GM21825 (cell line): ENCODE measurements around the gene SLC9C1.
"Not testable (repeated sequence)": the region's sequence is repeated elsewhere in the genome, so short reads cannot be mapped to it uniquely, and the experiment has no call there.

Experiments
- ATAC-seq: cut with Tn5 transposase; IDR thresholded peaks from one replicate; pipeline ENCODE4 v1.9.1; 2021; ENCODE audit warnings: mild to moderate bottlenecking, moderate library complexity; ENCODE audit not compliant: unreplicated experiment

Gene SLC9C1

DNA sequence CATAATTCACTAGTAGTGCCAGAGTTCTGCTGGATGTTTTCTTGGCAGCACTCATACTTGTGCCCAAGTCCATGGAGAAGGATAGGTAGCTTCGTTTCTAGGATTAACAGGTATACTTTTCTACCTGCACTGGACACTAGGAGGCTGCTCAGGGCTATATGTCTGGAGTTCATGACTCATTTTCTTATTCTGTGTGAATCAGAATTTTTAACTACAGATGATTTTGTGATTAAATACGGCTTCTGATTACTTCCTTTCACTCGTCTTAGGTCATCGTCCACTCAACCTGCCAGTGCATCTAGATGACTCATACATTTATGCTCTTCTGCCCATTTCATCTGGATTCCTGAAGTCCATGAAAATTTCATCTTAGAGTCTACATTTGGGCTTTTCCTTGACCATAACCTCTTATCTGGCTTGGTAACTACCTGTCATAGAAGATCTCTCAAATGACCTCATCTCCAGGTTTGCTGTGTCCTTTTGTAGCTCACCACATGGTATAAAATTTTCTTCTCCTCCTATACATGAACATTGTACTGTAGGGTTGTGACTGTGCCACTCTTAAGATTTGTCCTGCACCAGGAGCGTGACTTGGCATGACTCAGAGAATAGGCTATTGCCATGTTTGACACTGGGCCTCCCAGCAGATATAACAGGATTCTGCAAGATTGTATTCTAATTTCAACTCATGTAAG lies 94.2 kb downstream of the SLC9C1 start:
- ATAC-seq, result no peak

DNA sequence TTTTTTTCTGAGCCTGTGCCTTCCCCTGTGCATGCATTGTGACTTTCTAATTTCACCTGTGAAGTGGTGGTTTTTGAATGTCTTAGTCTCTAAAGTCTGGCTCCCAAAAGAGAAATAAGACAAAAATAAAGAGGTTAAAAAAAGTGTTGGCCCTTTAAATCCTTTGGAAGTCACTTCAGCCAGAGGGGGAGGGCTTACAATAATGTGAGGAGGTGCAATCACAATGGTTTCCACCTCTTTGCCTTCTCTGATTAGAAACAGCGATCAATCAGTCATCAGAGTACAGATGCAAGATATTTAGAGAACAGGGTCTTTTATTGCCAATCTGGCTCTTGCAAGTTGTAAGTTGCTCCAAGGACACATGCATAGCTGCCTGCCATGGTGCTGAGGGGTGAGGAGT lies 96.9 kb downstream of the SLC9C1 start:
- no peak for ATAC-seq

- ATAC-seq, result no peak
Observed at GRCh38 chr3:112187300-112187699, 106.7 kb downstream of the SLC9C1 start.

GRCh38 chr3:112185423-112186035 lies 108.5 kb downstream of the SLC9C1 start:
- not testable (repeated sequence) for ATAC-seq

GRCh38 chr3:112175646-112176045 lies 118.4 kb downstream of the SLC9C1 start:
- ATAC-seq, result no peak

DNA sequence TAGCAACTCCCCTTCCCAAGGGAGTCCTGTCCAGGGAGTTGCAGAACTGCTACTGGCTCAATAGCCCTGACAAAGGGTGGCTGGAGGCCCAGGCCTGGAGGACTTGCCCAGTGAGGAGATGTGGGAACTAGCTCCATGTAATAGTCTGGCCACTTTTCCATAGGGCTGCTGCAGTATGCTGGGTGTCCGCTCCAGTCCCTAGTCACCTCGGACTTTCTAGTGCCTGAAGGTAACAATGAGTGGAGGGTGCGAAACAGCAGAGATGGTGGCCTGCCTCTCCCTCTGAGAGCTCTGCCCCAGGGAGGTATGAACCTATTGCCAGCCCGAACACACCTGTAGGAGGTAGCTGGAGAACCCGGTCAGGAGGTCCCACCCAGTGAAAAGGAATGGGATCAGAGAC lies 119.0 kb downstream of the SLC9C1 start:
- no peak for ATAC-seq

- ATAC-seq, result no peak
Observed at GRCh38 chr3:112171144-112171543, 122.9 kb downstream of the SLC9C1 start.

DNA sequence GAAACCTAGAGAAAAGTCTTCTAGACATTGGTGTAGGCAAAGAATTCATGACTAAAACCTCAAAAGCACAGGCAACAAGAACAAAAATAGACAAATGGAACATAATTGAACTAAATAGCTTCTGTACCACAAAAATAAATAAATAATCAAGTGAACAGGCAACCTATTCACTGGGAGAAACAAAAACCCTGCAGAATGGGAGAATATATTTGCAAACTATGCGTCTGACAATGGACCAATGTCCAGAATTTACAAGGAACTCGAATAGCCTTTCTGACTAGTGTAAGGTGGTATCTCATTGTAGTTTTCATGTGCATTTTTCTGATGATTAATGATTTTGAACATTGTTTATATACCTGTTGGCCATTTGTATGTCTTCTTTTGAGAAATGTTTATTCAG lies 124.0 kb downstream of the SLC9C1 start:
- ATAC-seq, result no peak

GRCh38 chr3:112167758-112168157 lies 126.3 kb downstream of the SLC9C1 start:
- no peak for ATAC-seq

- ATAC-seq, result no peak
Observed at GRCh38 chr3:112149136-112149535, 144.9 kb downstream of the SLC9C1 start.

- no peak for ATAC-seq
Observed at GRCh38 chr3:112143689-112144088, 150.3 kb downstream of the SLC9C1 start.

- no peak for ATAC-seq
Observed at GRCh38 chr3:112143251-112143650, 150.8 kb downstream of the SLC9C1 start.

DNA sequence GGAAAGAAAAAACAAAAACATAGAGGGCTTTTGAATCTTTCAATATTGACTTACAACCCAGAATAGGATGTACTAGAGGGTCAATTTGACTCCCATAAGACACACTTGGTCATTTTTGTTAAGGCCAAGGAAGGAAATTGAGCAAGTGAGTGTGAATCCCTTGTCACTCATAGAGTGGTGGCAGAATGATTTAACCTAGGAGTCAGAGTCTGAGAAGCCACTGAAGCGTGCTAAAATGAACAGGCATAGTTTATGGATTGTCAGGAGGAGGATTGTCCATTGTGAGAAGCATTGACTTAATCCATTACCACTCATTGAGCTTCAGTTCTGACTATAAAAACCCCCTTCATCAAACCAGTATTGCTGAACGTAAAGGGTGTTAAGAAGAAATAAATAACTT lies 152.7 kb downstream of the SLC9C1 start:
- ATAC-seq, result no peak

- ATAC-seq, result no peak
Observed at GRCh38 chr3:112140584-112140983, 153.4 kb downstream of the SLC9C1 start.

- ATAC-seq, result no peak
Observed at GRCh38 chr3:112138219-112138969, 155.6 kb downstream of the SLC9C1 start.

DNA sequence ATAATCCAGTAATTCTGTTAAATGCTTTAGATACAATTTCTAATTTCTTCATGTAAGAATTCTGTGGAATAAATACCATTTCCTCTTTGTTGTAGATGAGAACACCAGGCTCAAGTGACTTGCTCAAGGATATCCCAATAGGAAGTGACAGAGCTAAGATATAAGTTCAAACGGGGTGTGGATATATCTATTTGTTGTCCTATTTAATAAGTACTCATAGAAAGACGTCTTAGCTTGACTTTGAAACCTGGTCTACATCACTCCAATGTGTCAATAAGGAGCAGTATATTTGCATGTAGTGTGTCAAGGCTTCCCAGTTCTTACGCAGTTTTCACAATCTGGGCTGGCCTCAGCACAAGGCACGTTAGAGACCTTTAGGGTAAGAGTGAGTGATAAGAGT lies 156.2 kb downstream of the SLC9C1 start:
- ATAC-seq, result no peak

DNA sequence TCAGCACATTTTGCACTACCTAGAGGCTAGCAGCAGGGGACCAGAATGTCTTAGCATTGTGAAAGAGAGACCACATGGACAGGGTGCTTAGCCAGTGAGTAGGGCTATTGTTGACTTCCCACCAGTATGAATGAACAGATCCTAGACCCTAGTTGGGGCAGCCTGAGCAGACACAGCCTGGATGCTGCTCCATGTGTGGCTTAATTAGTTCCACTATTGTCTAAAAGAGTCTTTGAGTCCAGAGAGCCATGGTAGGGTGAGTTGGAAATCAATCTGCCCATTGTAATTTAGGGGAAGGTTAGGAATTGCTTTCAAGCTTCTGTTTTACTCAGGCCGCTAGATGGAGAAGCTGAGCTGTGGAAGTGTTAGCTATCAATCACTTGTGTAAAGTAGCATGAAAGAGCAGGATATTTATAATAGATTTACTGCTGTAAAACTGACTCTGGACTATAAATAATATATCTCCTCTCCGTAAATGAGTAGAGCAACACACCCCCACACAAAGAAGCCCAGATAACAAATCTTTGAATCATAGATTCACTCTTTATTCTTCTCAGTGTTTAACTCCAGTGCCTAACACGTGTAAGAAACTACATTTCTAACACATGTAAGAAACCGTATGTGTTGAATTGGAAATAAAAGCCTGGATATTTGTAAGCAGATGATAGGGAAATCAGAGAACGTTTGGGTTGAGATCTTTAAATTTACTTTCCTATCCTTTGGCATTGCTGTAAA lies 156.9 kb downstream of the SLC9C1 start:
- no peak for ATAC-seq

DNA sequence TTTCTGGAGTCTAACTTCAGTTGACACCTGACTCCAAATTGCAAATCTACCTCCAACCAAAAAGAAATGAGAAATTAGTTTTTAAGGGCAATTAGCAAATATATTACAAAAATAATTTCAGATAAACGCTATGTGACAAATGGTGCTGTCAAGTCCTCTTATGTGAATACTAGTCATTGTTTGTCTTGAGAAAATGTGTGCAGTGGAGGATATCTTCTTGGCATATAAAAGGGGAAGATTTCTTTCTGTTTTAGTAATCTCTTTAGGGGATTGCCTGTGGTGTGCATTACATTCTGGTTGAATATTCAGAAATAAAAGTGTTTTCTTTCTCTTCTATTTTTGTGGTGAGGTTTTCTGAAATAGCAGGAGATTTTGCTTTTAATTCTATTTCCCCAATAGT lies 158.0 kb downstream of the SLC9C1 start:
- ATAC-seq, result no peak

DNA sequence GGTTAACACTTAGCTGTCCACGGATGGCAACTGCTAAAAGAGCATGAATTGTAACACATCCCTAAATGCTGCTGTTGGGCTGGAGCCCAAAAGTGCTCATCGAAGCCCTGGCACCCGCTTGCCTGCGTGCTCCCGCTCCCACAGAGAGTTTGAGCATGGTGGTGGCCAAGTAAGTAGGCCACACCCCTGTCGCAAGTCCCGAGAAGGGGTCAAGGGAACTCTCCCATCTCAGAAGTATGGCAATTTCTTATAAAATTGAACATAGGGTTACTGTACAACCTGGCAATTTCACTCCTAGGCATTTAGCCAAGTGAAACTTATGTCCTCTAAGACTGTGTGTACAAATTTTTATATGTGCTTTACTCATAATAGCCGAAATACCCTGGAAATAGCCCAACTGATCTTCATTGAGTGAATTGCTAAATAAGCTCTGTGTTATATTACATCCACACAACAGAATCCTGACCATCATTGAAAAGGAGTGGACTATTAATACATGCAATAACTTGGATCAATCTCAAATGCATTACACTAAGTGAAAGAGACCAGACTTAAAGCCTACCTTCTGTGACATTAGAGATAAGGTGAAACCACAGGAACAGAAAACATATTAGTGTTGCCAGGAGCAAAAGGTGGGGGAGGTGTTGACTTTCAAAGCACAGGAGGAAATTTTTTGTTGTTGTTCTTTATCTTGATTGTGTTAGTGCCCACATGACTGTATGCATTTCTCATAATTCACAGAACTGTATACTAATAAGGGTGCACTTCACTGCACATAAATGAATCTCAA lies 159.5 kb downstream of the SLC9C1 start:
- no peak for ATAC-seq

GRCh38 chr3:112133626-112134334 lies 160.2 kb downstream of the SLC9C1 start:
- ATAC-seq, result no peak
